Retina (tissue), 1 donor: Measurements from ENCODE around the gene ACOT9.
"Not testable (repeated sequence)": the region's sequence is repeated elsewhere in the genome, so short reads cannot be mapped to it uniquely, and the experiment has no call there.

Experiments
- DNase-seq: peaks from one replicate; pipeline ENCODE4 v3.0.0-alpha.2; 2016

ACOT9 gene

DNA sequence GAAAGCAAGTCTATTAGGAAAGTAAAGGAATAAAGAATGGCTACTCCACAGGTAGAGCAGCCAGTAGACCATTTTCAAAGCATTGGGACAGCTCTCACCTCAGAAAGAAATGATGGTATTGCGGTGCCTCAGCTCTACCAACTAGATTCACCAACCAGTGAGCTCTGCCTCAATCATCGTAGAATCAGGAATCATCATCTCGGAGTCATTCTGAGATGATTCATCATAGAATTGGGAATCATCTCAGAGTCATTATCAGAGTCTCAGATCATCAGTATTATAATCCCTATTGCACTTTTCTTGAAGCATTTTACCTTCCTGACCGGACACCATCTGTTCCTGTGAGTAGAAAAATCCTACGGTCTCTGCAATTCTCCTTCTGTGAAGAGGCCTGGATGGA lies 22.4 kb upstream of the ACOT9 start:
- DNase-seq: no peak

GRCh38 chrX:23764188-23764984 lies 21.3 kb upstream of the ACOT9 start:
- no peak for DNase-seq

GRCh38 chrX:23759821-23760220 lies 16.7 kb upstream of the ACOT9 start:
- DNase-seq: no peak

GRCh38 chrX:23756165-23756564 lies 13.1 kb upstream of the ACOT9 start:
- peak; percentile 26 for DNase-seq

DNA sequence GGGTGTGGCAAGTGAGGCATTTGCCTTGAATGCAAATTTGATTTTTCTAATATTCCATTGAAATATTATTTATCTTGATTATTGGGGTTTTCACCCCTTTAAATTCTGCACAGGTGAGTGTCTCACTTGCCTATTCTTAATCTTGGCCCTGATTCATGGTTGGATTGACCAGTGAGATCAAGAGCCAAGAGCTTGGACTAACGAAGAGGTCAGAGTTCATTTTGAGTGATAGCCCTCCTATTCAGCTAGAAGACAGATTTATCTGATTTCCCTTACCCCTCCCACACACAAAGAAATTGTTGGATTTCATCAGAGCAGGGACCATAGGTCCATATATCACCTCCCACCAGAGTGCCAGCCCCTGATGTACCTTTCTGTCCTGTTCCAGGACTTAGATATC lies 11.6 kb upstream of the ACOT9 start:
- DNase-seq: no peak

- DNase-seq: no peak
These were observed 9.8 kb upstream of the ACOT9 start for GRCh38 chrX:23752740-23753415.

GRCh38 chrX:23749576-23749975 lies 6.5 kb upstream of the ACOT9 start:
- DNase-seq: no peak

DNA sequence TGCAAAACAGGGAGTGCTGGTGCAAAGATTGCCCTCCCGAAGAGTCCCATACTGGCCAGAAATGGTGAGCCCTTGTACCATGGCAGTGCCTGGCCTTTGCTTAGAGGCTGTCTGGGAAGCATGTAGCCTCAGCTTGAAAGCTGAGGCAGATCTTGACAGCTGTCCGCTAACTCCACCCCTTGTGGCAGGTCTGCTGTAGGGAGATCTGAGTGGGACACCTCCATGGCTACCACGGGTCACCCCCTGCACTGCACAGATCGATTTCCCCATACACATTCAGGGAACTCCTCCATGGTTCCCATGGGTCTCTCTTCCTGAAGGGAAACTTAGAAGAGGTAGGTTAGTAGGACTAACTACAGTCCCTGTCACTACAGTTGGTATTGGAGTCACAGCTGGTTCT lies 6.1 kb upstream of the ACOT9 start:
- DNase-seq: no peak

DNA sequence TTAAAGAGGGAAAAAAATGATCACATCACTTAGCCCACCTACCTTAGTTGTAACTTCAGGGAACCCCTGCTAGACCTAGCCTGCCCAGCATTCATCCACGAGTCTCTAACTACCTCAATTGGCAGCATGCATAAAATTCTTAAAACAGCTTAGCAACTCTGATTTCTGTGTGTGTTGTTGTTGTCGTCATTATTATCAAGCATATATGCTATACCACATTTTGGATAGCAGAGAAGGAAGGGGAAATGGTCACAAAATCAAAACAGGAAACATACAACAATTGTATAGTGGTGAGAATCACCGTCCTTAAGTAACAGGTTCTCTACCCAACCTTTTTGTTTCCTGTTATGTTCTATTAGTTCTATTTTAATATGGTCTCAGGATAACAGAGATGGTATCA lies 2.7 kb upstream of the ACOT9 start:
- no peak for DNase-seq

GRCh38 chrX:23743623-23743971 lies 521 bp upstream of the ACOT9 start:
- not testable (repeated sequence) for DNase-seq

DNA sequence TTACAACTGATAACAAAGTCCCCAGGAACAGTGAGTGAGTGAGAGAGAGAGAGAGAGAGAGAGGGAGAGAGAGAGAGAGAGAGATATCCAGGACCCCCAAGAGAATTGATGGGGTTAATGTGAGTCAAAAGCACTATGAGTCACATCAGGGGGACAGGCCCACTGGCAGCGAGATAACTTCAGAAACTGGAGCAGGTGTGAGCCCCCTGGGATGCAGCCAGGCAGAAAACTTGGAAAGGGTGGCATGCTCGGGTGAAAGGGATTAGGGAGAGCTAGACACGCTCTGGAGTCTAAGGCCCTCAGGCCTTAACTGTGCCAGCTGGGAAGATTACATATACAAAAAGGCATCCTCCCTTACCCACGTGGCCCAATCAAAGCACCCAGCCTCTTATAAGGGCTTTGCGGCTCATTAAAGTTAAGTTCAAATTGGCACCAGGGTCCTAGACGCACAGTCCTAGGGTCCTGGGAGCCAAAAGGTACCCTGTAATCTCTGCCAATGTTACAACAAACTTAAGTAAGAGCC lies 841 bp downstream of the ACOT9 start:
- DNase-seq: peak; percentile 49

DNA sequence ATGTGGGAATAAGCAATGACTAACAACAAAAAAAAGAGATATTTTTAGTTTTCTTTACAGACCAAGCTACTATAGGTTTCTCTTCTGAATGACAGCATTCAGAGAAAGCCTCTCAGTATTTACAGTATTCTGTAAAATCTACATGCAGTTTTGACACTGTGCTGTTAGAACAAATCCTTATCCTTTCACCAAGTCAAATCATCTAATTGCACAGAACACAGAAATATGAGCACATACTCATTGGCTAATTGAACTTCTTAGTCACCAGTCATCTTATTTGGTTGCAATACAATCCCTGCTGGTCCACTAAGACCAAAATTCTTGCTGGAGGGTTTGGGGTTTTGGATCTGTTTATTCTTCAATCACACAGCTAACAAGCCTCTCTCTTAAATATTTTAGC lies 5.7 kb downstream of the ACOT9 start:
- no peak for DNase-seq

GRCh38 chrX:23736030-23736429 lies 7.0 kb downstream of the ACOT9 start:
- DNase-seq: no peak

DNA sequence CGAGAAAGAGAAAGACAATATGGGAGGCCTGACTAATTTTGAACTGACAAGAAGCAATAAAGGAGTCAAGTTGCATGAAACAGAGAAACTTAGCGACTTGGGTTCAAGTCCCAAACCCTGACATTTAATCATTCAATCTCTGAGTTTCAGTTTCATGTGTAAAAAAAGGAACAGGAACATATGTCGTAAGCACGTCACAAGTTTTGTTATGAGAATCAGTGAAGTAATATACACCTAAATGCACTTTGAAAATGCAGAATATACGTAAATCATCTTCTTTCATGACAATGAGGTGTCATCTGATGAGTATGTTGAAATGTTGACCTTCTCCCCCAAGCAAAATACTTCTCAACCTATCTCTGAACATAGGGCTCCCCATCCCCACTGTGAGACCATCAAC lies 10.4 kb downstream of the ACOT9 start:
- no peak for DNase-seq

- DNase-seq: no peak
These were observed 11.1 kb downstream of the ACOT9 start for GRCh38 chrX:23731951-23732350.

DNA sequence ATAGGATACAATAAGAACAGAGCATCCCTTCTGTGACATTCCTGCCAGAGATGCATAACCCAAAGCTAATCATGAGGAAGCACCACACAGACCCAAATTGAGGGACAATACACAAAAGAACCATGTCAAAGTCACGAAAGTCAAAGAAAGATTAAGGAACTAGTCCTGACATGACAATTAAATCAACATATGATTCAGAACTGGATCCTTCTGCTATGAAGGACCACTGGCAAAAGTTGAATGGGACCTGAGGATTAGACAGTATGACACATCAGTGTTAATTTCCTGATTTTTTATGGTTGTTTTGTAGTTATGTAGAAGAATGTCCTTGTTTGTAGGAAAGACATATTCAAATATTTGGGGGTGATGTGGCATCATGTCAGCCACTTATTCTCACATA lies 13.9 kb downstream of the ACOT9 start:
- DNase-seq: no peak

DNA sequence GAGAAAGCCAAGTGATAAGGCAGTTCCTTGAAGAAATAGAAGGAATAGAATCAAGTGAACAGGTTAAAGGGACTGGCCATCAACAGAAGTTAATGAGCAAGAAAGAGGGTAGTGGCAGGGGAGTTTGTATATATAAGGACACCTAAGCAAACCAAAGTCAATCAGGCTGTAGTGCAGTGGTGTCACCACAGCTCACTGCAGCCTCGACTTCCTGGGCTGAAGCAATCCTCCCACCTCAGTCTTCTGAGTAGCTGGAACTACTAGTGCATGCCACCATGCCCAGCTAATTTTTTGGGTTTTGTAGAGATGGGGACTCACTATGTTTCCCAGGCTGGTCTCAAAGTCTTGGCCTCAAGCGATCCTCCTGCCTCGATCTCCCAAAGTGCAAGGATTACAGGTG lies 15.9 kb downstream of the ACOT9 start:
- no peak for DNase-seq

DNA sequence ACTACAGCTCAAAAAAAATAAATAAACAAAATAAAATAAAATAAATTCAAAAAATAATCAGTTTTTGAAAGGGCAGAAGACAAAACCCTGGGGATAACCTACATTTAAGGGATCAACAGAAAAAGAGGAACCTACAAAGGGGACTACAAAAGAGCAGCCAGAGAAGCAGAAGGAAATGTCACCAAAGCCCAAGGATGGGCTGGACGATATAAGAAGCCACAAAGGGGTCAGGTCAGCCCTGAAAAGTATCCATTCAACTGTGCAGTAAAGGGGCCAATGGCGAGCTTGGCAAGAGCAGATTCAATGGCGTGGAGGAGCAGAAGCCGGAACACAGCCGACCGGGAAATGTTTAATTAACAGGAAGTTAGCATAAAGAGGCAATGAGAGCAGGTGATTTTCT lies 16.9 kb downstream of the ACOT9 start:
- no peak for DNase-seq

GRCh38 chrX:23720117-23720677 lies 22.9 kb downstream of the ACOT9 start:
- DNase-seq: no peak

GRCh38 chrX:23705235-23705634 lies 37.8 kb downstream of the ACOT9 start:
- DNase-seq: no peak

DNA sequence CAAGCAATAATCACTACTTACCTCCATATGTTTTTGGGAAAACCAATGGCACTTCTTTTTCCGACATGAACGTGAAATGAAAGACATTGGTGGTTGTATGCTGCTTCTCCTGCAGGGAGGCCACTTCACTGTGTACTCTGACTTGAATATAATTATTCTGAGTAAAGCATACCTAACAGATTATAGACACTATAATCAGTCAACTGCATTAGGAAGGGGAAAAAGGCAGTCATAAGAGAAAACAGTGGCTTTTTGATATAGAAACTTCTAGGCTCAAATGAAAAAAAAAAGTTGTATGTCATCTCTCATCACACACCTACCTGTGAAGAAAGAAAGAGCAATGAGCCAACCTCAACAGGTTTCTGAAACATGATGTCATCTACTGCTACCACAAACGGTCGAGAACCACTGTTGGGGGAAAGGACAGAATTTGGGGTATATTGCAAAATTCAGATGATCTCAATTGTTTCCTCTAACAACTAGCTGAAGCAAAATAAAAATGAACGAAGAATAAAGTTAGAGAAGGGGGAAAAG lies 38.3 kb downstream of the ACOT9 start:
- DNase-seq: no peak

GRCh38 chrX:23699636-23700194 lies 43.4 kb downstream of the ACOT9 start:
- DNase-seq: no peak

DNA sequence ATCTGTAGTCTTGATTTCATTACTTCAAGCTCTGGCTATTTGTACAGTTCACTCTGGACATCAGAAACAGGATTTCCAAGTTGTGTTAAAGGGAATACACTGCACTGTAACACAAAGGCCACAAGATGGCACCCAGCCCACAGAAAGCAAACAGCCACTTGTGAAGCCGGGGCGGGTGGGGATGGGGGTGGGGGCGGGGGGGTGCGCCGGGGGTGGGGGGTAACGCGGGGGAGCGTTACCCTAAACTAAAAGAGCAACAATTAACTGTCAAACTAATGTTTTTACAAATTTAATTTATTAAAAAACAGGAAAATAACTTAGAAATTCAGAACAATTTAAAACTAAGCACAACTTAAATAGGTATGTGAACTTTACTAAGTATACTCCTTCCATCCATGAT lies 48.5 kb downstream of the ACOT9 start:
- DNase-seq: peak; percentile 5

- DNase-seq: no peak
These were observed 50.9 kb downstream of the ACOT9 start for GRCh38 chrX:23692166-23692565.
